ENCODE data around the gene PJVK.

The PJVK gene

GRCh38 chr2:178418426-178418825 lies 32.8 kb upstream of the PJVK start:
- no peak overlapping the region for H2BK15ac ChIP-seq (ENCODE audit: low read length)
- H4K91ac ChIP-seq (ENCODE audit: low read depth, low read length, poor library complexity) = no peak overlapping the region
- no peak overlapping the region for H2BK120ac ChIP-seq (ENCODE audit: low read depth, low read length)
- no peak overlapping the region for H2AFZ ChIP-seq (ENCODE audit: low read length)
- H3K36me3 ChIP-seq (replicated peaks in 1 of 2; ENCODE audit: control insufficient read depth in 2 of 2, insufficient read depth in 2 of 2, low read length in 2 of 2) = peaks cover 2 to 6% of the 10 kb centered on the region in 2 donors
- DNase-seq (ENCODE audit: low spot score) = no peak
- no peak overlapping the region for H3K27ac ChIP-seq (replicated peaks; ENCODE audit: low read length)
- H3K79me1 ChIP-seq (ENCODE audit: low read depth, low read length) = no peaks in the 10 kb centered on the region
- no peak overlapping the region for H3K18ac ChIP-seq (ENCODE audit: low read length)
- no CpG with 5 or more reads among the region's 1 CpG for WGBS, 2 donors (ENCODE audit: extremely low coverage in 2 of 2, insufficient read length in 2 of 2, insufficient replicate concordance in 1 of 2)
- H3K4me3 ChIP-seq (ENCODE audit: low read length in 2 of 2) = no peak overlapping the region
- no peak overlapping the region for H3K14ac ChIP-seq (ENCODE audit: low read length)
- H3K4me2 ChIP-seq (ENCODE audit: insufficient read depth, low read length, poor library complexity, severe bottlenecking) = no peak overlapping the region
- H3K9ac ChIP-seq (ENCODE audit: low read depth, low read length, poor library complexity) = no peak overlapping the region
- H3K4ac ChIP-seq (ENCODE audit: low read length) = no peak overlapping the region
- no peak overlapping the region for H2AK5ac ChIP-seq (ENCODE audit: low read depth, low read length)
- H3K4me1 ChIP-seq (ENCODE audit: control insufficient read depth in 2 of 2, insufficient read depth in 1 of 2, low read depth in 1 of 2, low read length in 2 of 2) = peaks cover 0 to 3% of the 10 kb centered on the region in 2 donors
- no peak overlapping the region for H3K23ac ChIP-seq (ENCODE audit: low read depth, low read length, poor library complexity)
- H2BK5ac ChIP-seq (ENCODE audit: low read length) = no peak overlapping the region
- H3K27me3 ChIP-seq (ENCODE audit: control insufficient read depth in 3 of 3, insufficient read depth in 3 of 3, low read depth in 1 of 3, low read length in 3 of 3) = no peaks in the 10 kb centered on the region
- no peaks in the 10 kb centered on the region for H3K9me3 ChIP-seq (replicated peaks in 1 of 2; ENCODE audit: control insufficient read depth in 2 of 2, insufficient read depth in 1 of 2, low read depth in 1 of 2, low read length in 2 of 2)
- H2BK12ac ChIP-seq (ENCODE audit: low read length) = no peak overlapping the region
- H4K8ac ChIP-seq (ENCODE audit: low read depth, low read length) = no peak overlapping the region

GRCh38 chr2:178419123-178419522 lies 32.1 kb upstream of the PJVK start:
- no peak overlapping the region for H3K4me2 ChIP-seq (ENCODE audit: insufficient read depth, low read length, poor library complexity, severe bottlenecking)
- H2AK5ac ChIP-seq (ENCODE audit: low read depth, low read length) = no peak overlapping the region
- no peak overlapping the region for H3K4me3 ChIP-seq (ENCODE audit: low read length in 2 of 2)
- H3K27me3 ChIP-seq (ENCODE audit: control insufficient read depth in 3 of 3, insufficient read depth in 3 of 3, low read depth in 1 of 3, low read length in 3 of 3) = no peaks in the 10 kb centered on the region
- H3K27ac ChIP-seq (replicated peaks; ENCODE audit: low read length) = no peak overlapping the region
- no peak overlapping the region for H3K23ac ChIP-seq (ENCODE audit: low read depth, low read length, poor library complexity)
- H3K4ac ChIP-seq (ENCODE audit: low read length) = no peak overlapping the region
- no peak overlapping the region for H4K8ac ChIP-seq (ENCODE audit: low read depth, low read length)
- H3K14ac ChIP-seq (ENCODE audit: low read length) = no peak overlapping the region
- no peaks in the 10 kb centered on the region for H3K9me3 ChIP-seq (replicated peaks in 1 of 2; ENCODE audit: control insufficient read depth in 2 of 2, insufficient read depth in 1 of 2, low read depth in 1 of 2, low read length in 2 of 2)
- WGBS, 2 donors (ENCODE audit: extremely low coverage in 2 of 2, insufficient read length in 2 of 2, insufficient replicate concordance in 1 of 2) = no CpG with 5 or more reads among the region's 1 CpG
- H3K9ac ChIP-seq (ENCODE audit: low read depth, low read length, poor library complexity) = no peak overlapping the region
- H2AFZ ChIP-seq (ENCODE audit: low read length) = no peak overlapping the region
- H2BK15ac ChIP-seq (ENCODE audit: low read length) = no peak overlapping the region
- peaks cover 2 to 6% of the 10 kb centered on the region in 2 donors for H3K36me3 ChIP-seq (replicated peaks in 1 of 2; ENCODE audit: control insufficient read depth in 2 of 2, insufficient read depth in 2 of 2, low read length in 2 of 2)
- no peak for DNase-seq (ENCODE audit: low spot score)
- no peak overlapping the region for H4K91ac ChIP-seq (ENCODE audit: low read depth, low read length, poor library complexity)
- H3K18ac ChIP-seq (ENCODE audit: low read length) = no peak overlapping the region
- no peaks in the 10 kb centered on the region for H3K79me1 ChIP-seq (ENCODE audit: low read depth, low read length)
- H2BK120ac ChIP-seq (ENCODE audit: low read depth, low read length) = no peak overlapping the region
- H2BK5ac ChIP-seq (ENCODE audit: low read length) = no peak overlapping the region
- H2BK12ac ChIP-seq (ENCODE audit: low read length) = no peak overlapping the region
- H3K4me1 ChIP-seq (ENCODE audit: control insufficient read depth in 2 of 2, insufficient read depth in 1 of 2, low read depth in 1 of 2, low read length in 2 of 2) = peaks cover 0 to 3% of the 10 kb centered on the region in 2 donors

GRCh38 chr2:178420463-178420999 lies 30.6 kb upstream of the PJVK start:
- Histone ChIP-seq H2AFZ (ENCODE audit: low read length) (no peak overlapping the region), H3K36me3 (replicated peaks in 1 of 2; ENCODE audit: control insufficient read depth in 2 of 2, insufficient read depth in 2 of 2, low read length in 2 of 2) (peaks cover 2 to 6% of the 10 kb centered on the region in 2 donors), H3K9ac (ENCODE audit: low read depth, low read length, poor library complexity) (no peak overlapping the region), H3K79me1 (ENCODE audit: low read depth, low read length) (no peaks in the 10 kb centered on the region), H3K4me3 (ENCODE audit: low read length in 2 of 2) (no peak overlapping the region), H2BK15ac (ENCODE audit: low read length) (no peak overlapping the region), H4K91ac (ENCODE audit: low read depth, low read length, poor library complexity) (no peak overlapping the region), H2AK5ac (ENCODE audit: low read depth, low read length) (no peak overlapping the region), H3K4me1 (ENCODE audit: control insufficient read depth in 2 of 2, insufficient read depth in 1 of 2, low read depth in 1 of 2, low read length in 2 of 2) (no peaks in the 10 kb centered on the region), H2BK120ac (ENCODE audit: low read depth, low read length) (no peak overlapping the region), H3K23ac (ENCODE audit: low read depth, low read length, poor library complexity) (no peak overlapping the region), H3K27ac (replicated peaks; ENCODE audit: low read length) (no peak overlapping the region), H2BK5ac (ENCODE audit: low read length) (no peak overlapping the region), H3K9me3 (replicated peaks in 1 of 2; ENCODE audit: control insufficient read depth in 2 of 2, insufficient read depth in 1 of 2, low read depth in 1 of 2, low read length in 2 of 2) (peaks cover 0 to 4% of the 10 kb centered on the region in 2 donors), H3K18ac (ENCODE audit: low read length) (no peak overlapping the region), H3K4me2 (ENCODE audit: insufficient read depth, low read length, poor library complexity, severe bottlenecking) (no peak overlapping the region), H3K4ac (ENCODE audit: low read length) (no peak overlapping the region), H2BK12ac (ENCODE audit: low read length) (no peak overlapping the region), H4K8ac (ENCODE audit: low read depth, low read length) (no peak overlapping the region), H3K14ac (ENCODE audit: low read length) (no peak overlapping the region), H3K27me3 (ENCODE audit: control insufficient read depth in 3 of 3, insufficient read depth in 3 of 3, low read depth in 1 of 3, low read length in 3 of 3) (no peaks in the 10 kb centered on the region)
- no CpG with 5 or more reads among the region's 1 CpG for WGBS, 2 donors (ENCODE audit: extremely low coverage in 2 of 2, insufficient read length in 2 of 2, insufficient replicate concordance in 1 of 2)
- no peak for DNase-seq (ENCODE audit: low spot score)

- no peak overlapping the region for H2AK5ac ChIP-seq (ENCODE audit: low read depth, low read length)
- no peak overlapping the region for H2BK5ac ChIP-seq (ENCODE audit: low read length)
- no peaks in the 10 kb centered on the region for H3K79me1 ChIP-seq (ENCODE audit: low read depth, low read length)
- no peak overlapping the region for H3K4me3 ChIP-seq (ENCODE audit: low read length in 2 of 2)
- no peak overlapping the region for H2AFZ ChIP-seq (ENCODE audit: low read length)
- H2BK15ac ChIP-seq (ENCODE audit: low read length) = no peak overlapping the region
- peaks cover 0 to 9% of the 10 kb centered on the region in 2 donors for H3K9me3 ChIP-seq (replicated peaks in 1 of 2; ENCODE audit: control insufficient read depth in 2 of 2, insufficient read depth in 1 of 2, low read depth in 1 of 2, low read length in 2 of 2)
- H2BK120ac ChIP-seq (ENCODE audit: low read depth, low read length) = no peak overlapping the region
- H2BK12ac ChIP-seq (ENCODE audit: low read length) = no peak overlapping the region
- no peak overlapping the region for H3K18ac ChIP-seq (ENCODE audit: low read length)
- DNase-seq (ENCODE audit: low spot score) = no peak
- H3K4me1 ChIP-seq (ENCODE audit: control insufficient read depth in 2 of 2, insufficient read depth in 1 of 2, low read depth in 1 of 2, low read length in 2 of 2) = no peaks in the 10 kb centered on the region
- H3K14ac ChIP-seq (ENCODE audit: low read length) = no peak overlapping the region
- H3K36me3 ChIP-seq (replicated peaks in 1 of 2; ENCODE audit: control insufficient read depth in 2 of 2, insufficient read depth in 2 of 2, low read length in 2 of 2) = peaks cover 4 to 16% of the 10 kb centered on the region in 2 donors
- no peak overlapping the region for H4K8ac ChIP-seq (ENCODE audit: low read depth, low read length)
- H3K4ac ChIP-seq (ENCODE audit: low read length) = no peak overlapping the region
- H3K27ac ChIP-seq (replicated peaks; ENCODE audit: low read length) = no peak overlapping the region
- no peak overlapping the region for H4K91ac ChIP-seq (ENCODE audit: low read depth, low read length, poor library complexity)
- H3K27me3 ChIP-seq (ENCODE audit: control insufficient read depth in 3 of 3, insufficient read depth in 3 of 3, low read depth in 1 of 3, low read length in 3 of 3) = no peaks in the 10 kb centered on the region
- no CpG with 5 or more reads among the region's 3 CpGs for WGBS, 2 donors (ENCODE audit: extremely low coverage in 2 of 2, insufficient read length in 2 of 2, insufficient replicate concordance in 1 of 2)
- no peak overlapping the region for H3K23ac ChIP-seq (ENCODE audit: low read depth, low read length, poor library complexity)
- H3K4me2 ChIP-seq (ENCODE audit: insufficient read depth, low read length, poor library complexity, severe bottlenecking) = no peak overlapping the region
- no peak overlapping the region for H3K9ac ChIP-seq (ENCODE audit: low read depth, low read length, poor library complexity)
Measured at GRCh38 chr2:178422097-178422496, 29.1 kb upstream of the PJVK start.

Data from neuronal stem cell (in vitro differentiated cells).